ENCODE measurements around the gene ZNF280D. TPM values are rescaled to one million over a fixed set of nuclear protein-coding genes. Genes with fewer than 3 reads are reported as not detected.
"Not testable (repeated sequence)": the region's sequence is repeated elsewhere in the genome, so short reads cannot be mapped to it uniquely, and the experiment has no call there.

ZNF280D gene, protein sequence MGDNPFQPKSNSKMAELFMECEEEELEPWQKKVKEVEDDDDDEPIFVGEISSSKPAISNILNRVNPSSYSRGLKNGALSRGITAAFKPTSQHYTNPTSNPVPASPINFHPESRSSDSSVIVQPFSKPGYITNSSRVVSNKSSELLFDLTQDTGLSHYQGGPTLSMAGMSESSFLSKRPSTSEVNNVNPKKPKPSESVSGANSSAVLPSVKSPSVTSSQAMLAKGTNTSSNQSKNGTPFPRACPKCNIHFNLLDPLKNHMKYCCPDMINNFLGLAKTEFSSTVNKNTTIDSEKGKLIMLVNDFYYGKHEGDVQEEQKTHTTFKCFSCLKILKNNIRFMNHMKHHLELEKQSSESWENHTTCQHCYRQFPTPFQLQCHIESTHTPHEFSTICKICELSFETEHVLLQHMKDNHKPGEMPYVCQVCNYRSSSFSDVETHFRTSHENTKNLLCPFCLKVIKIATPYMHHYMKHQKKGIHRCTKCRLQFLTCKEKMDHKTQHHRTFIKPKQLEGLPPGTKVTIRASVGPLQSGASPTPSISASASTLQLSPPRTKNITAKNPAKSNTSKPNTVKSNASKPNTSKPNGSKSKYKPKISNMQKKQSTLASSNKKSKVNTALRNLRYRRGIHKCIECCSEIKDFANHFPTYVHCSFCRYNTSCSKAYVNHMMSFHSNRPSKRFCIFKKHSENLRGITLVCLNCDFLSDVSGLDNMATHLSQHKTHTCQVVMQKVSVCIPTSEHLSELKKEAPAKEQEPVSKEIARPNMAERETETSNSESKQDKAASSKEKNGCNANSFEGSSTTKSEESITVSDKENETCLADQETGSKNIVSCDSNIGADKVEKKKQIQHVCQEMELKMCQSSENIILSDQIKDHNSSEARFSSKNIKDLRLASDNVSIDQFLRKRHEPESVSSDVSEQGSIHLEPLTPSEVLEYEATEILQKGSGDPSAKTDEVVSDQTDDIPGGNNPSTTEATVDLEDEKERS
- 14.2 TPM for polyA plus RNA-seq (2013, experiment 1 of 4)
- 15.1 TPM for polyA plus RNA-seq (2013, experiment 2 of 4)
- 15.8 TPM for polyA plus RNA-seq (2013, experiment 3 of 4)
- polyA plus RNA-seq (2013, experiment 4 of 4), result 18.7 TPM

DNA sequence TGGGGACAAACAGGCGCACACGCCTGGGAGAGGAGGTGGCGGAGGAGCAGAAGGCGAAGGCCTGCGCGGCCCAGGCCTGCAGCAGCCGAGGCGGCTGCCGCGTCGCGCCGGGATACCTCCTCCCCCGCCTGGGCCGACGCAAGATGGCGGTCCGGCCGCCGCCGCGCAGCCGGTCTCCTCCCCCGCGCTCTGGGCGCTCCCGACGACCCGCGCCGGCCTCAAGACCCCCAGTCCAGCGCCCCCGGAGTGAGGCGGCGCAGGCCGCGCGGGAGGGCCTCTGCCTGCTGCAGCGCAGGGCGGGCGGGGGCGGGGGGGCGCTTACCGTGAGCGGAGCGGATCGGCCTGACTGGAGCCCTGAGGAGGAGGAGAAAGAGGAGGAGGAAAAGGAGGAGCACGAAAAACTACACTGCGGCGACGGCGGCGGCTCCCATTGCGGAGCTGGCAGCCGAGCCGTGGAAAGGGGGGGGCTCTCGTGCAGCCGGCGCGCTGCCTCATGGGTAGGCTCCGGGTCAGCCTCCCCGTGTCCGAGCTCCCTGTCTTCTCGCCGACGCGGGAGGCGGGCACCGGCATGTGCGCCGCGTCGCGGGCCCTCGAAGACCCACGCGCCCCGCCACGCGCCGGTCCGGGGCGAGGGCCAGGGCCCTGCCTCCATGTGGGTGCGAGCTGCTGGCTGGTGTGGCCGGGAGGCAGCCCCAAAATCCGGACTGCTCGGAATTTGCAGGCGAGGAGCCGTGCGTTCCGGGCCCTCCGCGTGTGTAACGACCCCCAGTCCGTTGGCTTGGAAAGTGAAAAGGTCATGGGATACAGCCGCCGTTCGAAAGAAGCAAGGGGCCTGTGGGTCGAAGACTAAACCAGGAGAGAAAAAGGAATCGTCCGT is at the start of gene ZNF280D:
Gene ZNF280D, minus strand, starts transcription at position 374 of the 877 bp plus-strand sequence. CDS start 26,400 bp downstream, outside the sequence.
- H3K4me1 ChIP-seq (ENCODE audit: control insufficient read depth, insufficient read depth, low read length), result peaks cover 7% of the 10 kb centered on the region
- H3K27me3 ChIP-seq (ENCODE audit: control insufficient read depth, insufficient read depth, low read length, poor library complexity, severe bottlenecking), result no peaks in the 10 kb centered on the region
- H3K9me3 ChIP-seq (ENCODE audit: control insufficient read depth, low read length), result no peaks in the 10 kb centered on the region
- no peaks in the 10 kb centered on the region for H3K36me3 ChIP-seq (ENCODE audit: control insufficient read depth, insufficient read depth, low read length)
- peak within 1 kb of the TSS; percentile 45 for H3K4me3 ChIP-seq (ENCODE audit: insufficient read depth, low read depth, low read length)
- H3K27ac ChIP-seq (ENCODE audit: insufficient read depth, low read depth, low read length, poor library complexity, severe bottlenecking), result peak within 1 kb of the TSS; percentile 88
- 54 to 55% methylated on average over 101 of the region's 101 CpGs for WGBS, 2 experiments

DNA sequence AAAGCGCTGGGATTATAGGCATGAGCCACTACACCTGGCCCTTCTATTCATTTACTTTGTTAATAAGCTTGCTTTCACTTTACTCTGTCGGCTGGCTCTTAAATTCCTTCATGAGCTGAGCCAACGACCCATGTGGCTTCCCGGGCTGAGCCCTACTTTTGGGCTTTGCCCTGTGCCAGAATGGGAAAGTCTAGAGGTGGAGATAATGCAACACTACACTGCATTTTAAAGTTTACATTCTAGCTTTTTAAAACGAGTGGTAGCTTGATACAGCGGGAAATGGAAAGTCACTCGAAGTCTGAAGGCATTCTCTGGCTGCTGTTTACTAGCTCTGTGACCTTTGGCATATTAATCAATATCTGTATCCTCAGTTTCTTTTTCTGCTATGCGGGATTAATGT is 49.0 kb upstream of the ZNF280D start:
- WGBS, 2 experiments, result 90 to 91% methylated on average over 7 to 8 of the region's 8 CpGs

DNA sequence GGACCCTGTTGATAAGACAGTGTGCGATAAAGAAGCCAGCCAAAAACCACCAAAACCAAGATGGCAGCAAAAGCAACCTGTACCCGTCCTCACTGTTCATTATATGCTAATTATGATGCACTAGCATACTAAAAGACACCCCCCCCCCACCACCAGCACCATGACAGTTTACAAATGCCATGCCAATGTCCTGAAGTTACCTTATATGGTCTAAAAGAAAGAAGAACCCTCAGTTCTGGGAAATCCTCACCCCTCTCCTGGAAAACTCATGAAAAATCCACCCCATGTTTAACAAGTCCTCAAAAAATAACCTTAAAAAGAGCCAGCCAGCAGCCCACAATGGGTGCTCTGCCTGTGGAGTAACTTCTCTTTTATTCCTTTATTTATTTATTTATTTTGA is 48.4 kb upstream of the ZNF280D start:
- Histone ChIP-seq H3K36me3 (ENCODE audit: control insufficient read depth, insufficient read depth, low read length) (no peaks in the 10 kb centered on the region), H3K9me3 (ENCODE audit: control insufficient read depth, low read length) (no peaks in the 10 kb centered on the region), H3K4me3 (ENCODE audit: insufficient read depth, low read depth, low read length) (no peak overlapping the region), H3K4me1 (ENCODE audit: control insufficient read depth, insufficient read depth, low read length) (no peaks in the 10 kb centered on the region), H3K27me3 (ENCODE audit: control insufficient read depth, insufficient read depth, low read length, poor library complexity, severe bottlenecking) (no peaks in the 10 kb centered on the region), H3K27ac (ENCODE audit: insufficient read depth, low read depth, low read length, poor library complexity, severe bottlenecking) (no peak overlapping the region)
- WGBS, 2 experiments, result 84 to 88% methylated on average over 2 of the region's 2 CpGs

More for the DNA sequence above, 49.0 kb upstream of the ZNF280D start:
- H3K4me3 ChIP-seq (ENCODE audit: insufficient read depth, low read depth, low read length), result no peak overlapping the region
- H3K36me3 ChIP-seq (ENCODE audit: control insufficient read depth, insufficient read depth, low read length), result no peaks in the 10 kb centered on the region
- H3K9me3 ChIP-seq (ENCODE audit: control insufficient read depth, low read length), result no peaks in the 10 kb centered on the region
- no peaks in the 10 kb centered on the region for H3K27me3 ChIP-seq (ENCODE audit: control insufficient read depth, insufficient read depth, low read length, poor library complexity, severe bottlenecking)
- no peaks in the 10 kb centered on the region for H3K4me1 ChIP-seq (ENCODE audit: control insufficient read depth, insufficient read depth, low read length)
- no peak overlapping the region for H3K27ac ChIP-seq (ENCODE audit: insufficient read depth, low read depth, low read length, poor library complexity, severe bottlenecking)

DNA sequence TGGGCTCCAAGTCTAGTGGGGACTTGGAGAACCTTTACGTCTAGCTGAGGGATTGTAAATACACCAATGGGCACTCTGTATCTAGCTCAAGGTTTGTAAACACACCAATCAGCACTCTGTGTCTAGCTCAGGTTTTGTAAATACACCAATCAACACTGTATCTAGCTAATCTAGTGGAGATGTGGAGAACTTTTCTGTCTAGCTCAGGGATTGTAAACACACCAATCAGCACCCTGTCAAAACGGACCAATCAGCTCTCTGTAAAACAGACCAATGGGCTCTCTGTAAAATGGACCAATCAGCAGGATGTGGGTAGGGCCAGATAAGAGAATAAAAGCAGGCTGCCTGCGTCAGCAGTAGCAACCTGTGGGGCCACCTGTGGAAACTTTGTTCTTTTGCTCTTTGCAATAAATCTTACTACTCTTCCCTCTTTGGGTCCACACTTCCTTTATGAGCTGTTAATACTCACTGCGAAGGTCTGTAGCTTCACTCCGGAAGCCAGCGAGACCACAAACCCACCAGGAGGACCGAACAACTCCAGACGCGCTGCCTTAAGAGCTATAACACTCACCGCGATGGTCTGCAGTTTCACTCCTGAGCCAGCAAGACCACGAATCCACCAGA is 46.9 kb upstream of the ZNF280D start:
- not testable (repeated sequence) for H3K27me3 ChIP-seq (ENCODE audit: control insufficient read depth, insufficient read depth, low read length, poor library complexity, severe bottlenecking); H3K4me3 ChIP-seq (ENCODE audit: insufficient read depth, low read depth, low read length); H3K27ac ChIP-seq (ENCODE audit: insufficient read depth, low read depth, low read length, poor library complexity, severe bottlenecking); H3K36me3 ChIP-seq (ENCODE audit: control insufficient read depth, insufficient read depth, low read length); H3K9me3 ChIP-seq (ENCODE audit: control insufficient read depth, low read length); H3K4me1 ChIP-seq (ENCODE audit: control insufficient read depth, insufficient read depth, low read length)
- 94 to 95% methylated on average over 12 of the region's 12 CpGs for WGBS, 2 experiments

DNA sequence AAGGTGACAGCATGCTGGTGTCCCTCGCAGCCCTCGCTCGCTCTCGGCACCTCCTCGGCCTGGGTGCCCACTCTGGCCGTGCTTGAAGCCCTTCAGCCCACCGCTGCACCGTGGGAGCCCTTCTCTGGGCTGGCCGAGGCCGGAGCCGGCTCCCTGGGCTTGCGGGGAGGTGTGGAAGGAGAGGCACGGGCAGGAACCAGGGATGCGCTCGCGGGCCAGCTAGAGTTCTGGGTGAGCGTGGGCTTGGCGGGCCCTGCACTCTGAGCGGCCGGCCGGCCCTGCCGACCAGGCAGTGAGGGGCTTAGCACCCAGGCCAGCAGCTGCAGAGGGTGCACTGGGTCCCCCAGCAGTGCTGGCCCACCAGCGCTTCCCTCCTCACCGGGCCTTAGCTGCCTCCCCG is 46.1 kb upstream of the ZNF280D start:
- H3K9me3 ChIP-seq (ENCODE audit: control insufficient read depth, low read length); H3K4me3 ChIP-seq (ENCODE audit: insufficient read depth, low read depth, low read length); H3K36me3 ChIP-seq (ENCODE audit: control insufficient read depth, insufficient read depth, low read length); H3K27me3 ChIP-seq (ENCODE audit: control insufficient read depth, insufficient read depth, low read length, poor library complexity, severe bottlenecking); H3K27ac ChIP-seq (ENCODE audit: insufficient read depth, low read depth, low read length, poor library complexity, severe bottlenecking); H3K4me1 ChIP-seq (ENCODE audit: control insufficient read depth, insufficient read depth, low read length): not testable (repeated sequence)
- WGBS, 2 experiments, result 94 to 95% methylated on average over 25 of the region's 25 CpGs

DNA sequence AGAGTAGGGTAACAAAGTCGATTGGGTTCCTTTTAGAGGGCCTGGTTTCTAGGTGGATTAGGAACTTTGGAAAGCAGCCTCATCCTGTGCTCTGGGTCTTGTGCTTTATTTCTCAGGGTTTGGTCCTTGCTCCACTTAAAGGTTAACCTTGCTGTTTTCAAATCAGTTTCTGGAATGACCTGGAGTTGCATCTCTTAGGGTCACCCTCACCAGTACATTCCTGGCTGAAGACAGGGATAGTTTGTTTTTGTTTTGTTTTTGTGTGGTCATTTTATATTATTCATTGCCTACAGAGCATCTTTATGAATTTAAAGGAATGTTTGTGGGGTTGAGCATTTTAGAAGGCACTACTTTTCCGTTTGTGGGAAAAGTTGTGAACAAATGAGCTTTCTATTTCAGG is 45.5 kb upstream of the ZNF280D start:
- no peaks in the 10 kb centered on the region for H3K36me3 ChIP-seq (ENCODE audit: control insufficient read depth, insufficient read depth, low read length)
- WGBS, 2 experiments, result 89 to 96% methylated on average over 2 of the region's 2 CpGs
- H3K27ac ChIP-seq (ENCODE audit: insufficient read depth, low read depth, low read length, poor library complexity, severe bottlenecking), result no peak overlapping the region
- no peaks in the 10 kb centered on the region for H3K4me1 ChIP-seq (ENCODE audit: control insufficient read depth, insufficient read depth, low read length)
- no peaks in the 10 kb centered on the region for H3K27me3 ChIP-seq (ENCODE audit: control insufficient read depth, insufficient read depth, low read length, poor library complexity, severe bottlenecking)
- H3K4me3 ChIP-seq (ENCODE audit: insufficient read depth, low read depth, low read length), result no peak overlapping the region
- H3K9me3 ChIP-seq (ENCODE audit: control insufficient read depth, low read length), result no peaks in the 10 kb centered on the region

DNA sequence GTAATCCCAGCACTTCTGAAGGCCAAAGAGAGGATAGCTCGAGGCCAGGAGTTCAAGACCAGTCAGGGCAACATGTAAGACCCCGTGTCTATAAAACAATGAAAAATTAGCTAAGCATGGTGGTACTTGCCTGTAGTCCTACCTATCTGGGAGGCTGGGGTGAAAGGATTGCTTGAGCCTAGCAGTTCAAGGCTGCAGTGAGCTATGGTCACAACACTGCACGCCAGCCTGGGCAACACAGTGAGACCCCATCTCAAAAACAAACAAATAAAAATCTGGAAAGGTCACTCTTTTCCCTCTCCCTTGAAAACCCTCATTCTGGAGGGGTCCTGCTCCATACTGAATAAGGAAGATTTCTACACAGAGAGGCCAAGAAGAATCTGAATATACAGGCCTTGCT is 43.5 kb upstream of the ZNF280D start:
- H3K9me3 ChIP-seq (ENCODE audit: control insufficient read depth, low read length), result no peaks in the 10 kb centered on the region
- 87 to 95% methylated on average over 3 of the region's 3 CpGs for WGBS, 2 experiments
- H3K4me3 ChIP-seq (ENCODE audit: insufficient read depth, low read depth, low read length), result no peak overlapping the region
- no peaks in the 10 kb centered on the region for H3K27me3 ChIP-seq (ENCODE audit: control insufficient read depth, insufficient read depth, low read length, poor library complexity, severe bottlenecking)
- H3K4me1 ChIP-seq (ENCODE audit: control insufficient read depth, insufficient read depth, low read length), result no peaks in the 10 kb centered on the region
- H3K36me3 ChIP-seq (ENCODE audit: control insufficient read depth, insufficient read depth, low read length), result no peaks in the 10 kb centered on the region
- H3K27ac ChIP-seq (ENCODE audit: insufficient read depth, low read depth, low read length, poor library complexity, severe bottlenecking), result no peak overlapping the region

DNA sequence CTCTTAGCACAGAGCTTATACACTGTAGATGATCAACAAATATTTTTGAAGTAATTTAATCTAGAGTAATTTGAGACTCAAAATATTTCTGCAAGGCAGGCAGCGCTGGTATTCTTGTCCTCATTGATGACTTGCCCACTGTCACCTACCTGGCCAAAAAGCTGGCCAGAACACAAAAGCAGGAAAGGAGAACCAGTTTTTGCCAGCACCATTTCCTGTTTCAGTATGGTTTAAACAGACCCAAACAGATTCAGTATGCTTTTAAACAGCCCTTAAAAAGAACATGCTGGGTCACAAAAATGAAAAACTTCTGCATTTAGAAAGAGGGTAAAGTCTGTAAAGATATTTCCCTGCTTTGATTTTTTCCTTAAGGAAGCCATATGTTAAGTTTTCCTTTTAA is 42.3 kb upstream of the ZNF280D start:
- Histone ChIP-seq H3K27me3 (ENCODE audit: control insufficient read depth, insufficient read depth, low read length, poor library complexity, severe bottlenecking) (no peaks in the 10 kb centered on the region), H3K27ac (ENCODE audit: insufficient read depth, low read depth, low read length, poor library complexity, severe bottlenecking) (no peak overlapping the region), H3K4me3 (ENCODE audit: insufficient read depth, low read depth, low read length) (no peak overlapping the region), H3K36me3 (ENCODE audit: control insufficient read depth, insufficient read depth, low read length) (no peaks in the 10 kb centered on the region), H3K4me1 (ENCODE audit: control insufficient read depth, insufficient read depth, low read length) (no peaks in the 10 kb centered on the region), H3K9me3 (ENCODE audit: control insufficient read depth, low read length) (no peaks in the 10 kb centered on the region)
- WGBS, 2 experiments, result 92 to 100% methylated on average over 1 of the region's 1 CpG

DNA sequence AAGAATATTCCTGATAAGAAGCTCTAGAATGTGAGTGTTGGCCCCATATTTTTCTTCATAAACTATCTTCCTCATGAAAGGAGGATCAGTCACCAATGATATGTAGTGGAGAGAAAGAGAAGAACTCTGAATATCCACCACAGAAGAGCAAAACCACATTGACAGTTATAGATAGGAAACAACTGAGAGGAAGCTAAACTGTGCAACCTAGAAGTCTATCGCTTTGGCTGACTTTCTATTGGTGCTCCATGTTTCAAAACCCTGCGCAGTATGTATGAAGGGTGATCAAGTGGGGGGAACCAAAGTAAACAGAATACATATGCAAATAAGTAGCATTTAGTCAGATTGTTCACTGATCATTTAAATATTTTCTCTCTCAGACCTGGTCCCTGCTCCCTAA is 41.0 kb upstream of the ZNF280D start:
- WGBS, 2 experiments, result 94 to 100% methylated on average over 1 to 2 of the region's 2 CpGs

More for the DNA sequence above, 41.0 kb upstream of the ZNF280D start:
- no peaks in the 10 kb centered on the region for H3K27me3 ChIP-seq (ENCODE audit: control insufficient read depth, insufficient read depth, low read length, poor library complexity, severe bottlenecking)
- H3K9me3 ChIP-seq (ENCODE audit: control insufficient read depth, low read length), result no peaks in the 10 kb centered on the region
- H3K27ac ChIP-seq (ENCODE audit: insufficient read depth, low read depth, low read length, poor library complexity, severe bottlenecking), result no peak overlapping the region
- H3K4me3 ChIP-seq (ENCODE audit: insufficient read depth, low read depth, low read length), result no peak overlapping the region
- no peaks in the 10 kb centered on the region for H3K4me1 ChIP-seq (ENCODE audit: control insufficient read depth, insufficient read depth, low read length)
- no peaks in the 10 kb centered on the region for H3K36me3 ChIP-seq (ENCODE audit: control insufficient read depth, insufficient read depth, low read length)
